Ammon's horn (tissue), 1 donor: ENCODE results near the gene TSPAN17.

Experiments
- DNase-seq: peaks from one replicate; pipeline ENCODE4 v3.0.0-alpha.2; 2016; ENCODE audit warnings: low spot score

The TSPAN17 gene

DNA sequence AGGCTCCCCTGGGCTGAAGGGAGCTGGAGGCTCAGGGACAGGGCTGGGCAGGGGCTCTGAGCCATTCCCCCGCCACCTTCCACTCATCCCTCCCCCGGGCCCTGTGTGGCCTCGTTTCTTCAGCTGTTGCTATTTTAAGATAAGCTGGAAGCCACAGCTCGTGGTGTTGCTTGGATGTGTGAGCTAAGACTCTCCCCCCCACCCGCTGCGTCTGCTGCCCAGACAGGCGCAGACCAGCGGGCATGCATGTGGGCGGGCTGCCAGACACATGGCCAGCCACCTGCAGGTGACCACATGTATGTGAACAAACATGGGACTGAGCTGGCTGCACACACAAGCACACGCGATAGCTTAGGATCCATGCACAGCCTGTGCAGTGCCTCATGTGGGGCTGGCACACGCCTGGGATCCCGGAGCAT is 25.6 kb upstream of the TSPAN17 start:
- DNase-seq = no peak

DNA sequence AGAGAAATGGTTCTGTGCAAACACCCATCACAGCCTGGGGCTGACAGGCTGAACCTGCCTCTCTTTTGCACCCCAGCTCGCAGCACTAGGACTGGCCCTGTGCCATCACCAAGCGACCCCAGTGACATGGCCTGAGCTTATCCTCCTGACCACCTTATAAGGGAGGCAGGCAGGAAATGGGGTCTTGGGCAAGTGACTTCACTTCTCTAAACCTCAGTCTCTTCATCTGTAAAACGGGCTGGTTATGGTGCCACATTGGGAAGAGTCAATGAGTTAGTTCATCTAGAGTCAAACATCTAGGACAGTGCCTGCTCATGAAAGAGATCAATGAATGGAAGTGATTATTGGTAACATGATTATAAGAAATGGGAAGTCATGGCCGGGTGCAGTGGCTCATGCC is 23.1 kb upstream of the TSPAN17 start:
- DNase-seq = no peak

DNA sequence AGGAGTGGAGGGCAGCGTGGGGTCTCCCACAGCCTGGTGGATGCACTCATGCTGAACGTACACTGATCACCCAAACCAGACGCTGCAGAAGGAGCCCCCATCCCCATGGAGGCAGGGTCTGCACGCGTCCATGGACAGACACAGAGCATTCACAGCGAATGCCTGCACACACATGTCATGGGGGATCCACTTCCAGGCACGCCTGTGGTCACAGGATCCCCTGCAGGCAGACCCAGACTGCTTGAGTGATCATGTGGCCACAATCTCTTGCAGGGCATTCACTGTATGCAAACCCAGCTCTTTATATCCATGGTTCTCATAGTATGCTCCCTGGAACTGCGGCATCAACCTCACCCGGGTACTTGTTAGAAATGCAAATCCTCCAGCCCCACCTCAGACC is 22.3 kb upstream of the TSPAN17 start:
- DNase-seq = no peak

DNA sequence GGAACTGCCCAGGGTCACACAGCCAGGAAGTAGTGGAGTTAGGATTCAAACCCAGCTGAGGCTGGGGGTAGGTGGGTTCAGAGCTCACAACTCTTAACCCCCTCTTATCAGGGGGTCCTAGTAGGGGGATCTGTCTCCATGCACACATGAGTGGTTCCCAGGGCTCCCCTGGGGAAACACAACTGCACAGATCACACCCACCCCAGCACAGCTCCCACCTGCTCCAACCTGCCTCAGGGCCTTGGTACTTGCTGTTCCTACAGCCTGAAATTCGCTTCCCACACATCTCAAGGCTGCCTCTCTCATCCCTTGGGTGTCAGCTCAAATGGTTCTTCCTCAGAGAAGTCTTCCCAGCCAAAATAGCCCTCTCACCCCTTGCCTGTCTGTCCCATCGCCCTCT is 21.8 kb upstream of the TSPAN17 start:
- DNase-seq = no peak

DNA sequence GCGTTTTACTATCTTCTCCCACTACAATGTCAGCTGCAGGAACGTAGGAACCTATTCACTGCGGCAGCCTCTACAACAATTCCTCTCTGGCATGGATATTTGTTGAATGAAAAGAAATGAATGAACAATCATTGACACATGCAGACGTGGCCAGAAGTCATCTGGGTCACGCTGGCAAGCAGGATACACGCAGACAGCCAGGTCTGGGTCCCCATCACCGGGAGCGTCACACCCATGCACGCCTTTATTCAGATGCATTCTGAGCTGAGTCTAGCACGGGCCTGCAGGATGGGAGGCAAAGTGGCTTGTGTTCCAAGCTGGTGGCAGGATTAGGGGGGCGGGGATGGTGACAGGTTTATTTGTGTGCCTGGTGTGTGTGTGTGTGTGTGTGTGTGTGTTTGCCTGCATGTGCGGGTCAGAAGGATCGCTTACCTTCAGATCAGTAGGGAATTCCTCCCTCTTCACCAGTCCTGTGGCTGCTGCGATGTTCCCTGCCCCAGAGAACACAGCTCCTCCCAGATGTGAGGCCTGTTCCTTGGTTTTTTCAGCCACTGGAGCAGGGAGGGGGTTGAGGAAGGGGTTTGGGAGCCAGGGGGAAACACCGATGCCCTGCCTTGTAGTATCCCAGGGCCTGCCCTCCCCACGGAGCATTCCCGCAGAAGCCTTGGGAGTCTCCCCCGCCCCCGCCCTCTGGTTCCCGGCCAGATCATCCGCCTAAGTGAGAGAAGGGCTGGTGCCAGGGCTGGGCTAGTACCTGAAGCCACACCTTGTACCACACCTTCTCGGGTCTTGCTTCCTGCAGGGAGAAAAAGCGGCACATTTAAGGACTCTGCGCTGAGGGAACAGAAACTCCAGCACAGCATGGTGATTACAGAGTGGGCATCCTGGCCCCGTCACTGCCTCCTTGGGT is 21.1 kb upstream of the TSPAN17 start:
- DNase-seq = no peak

DNA sequence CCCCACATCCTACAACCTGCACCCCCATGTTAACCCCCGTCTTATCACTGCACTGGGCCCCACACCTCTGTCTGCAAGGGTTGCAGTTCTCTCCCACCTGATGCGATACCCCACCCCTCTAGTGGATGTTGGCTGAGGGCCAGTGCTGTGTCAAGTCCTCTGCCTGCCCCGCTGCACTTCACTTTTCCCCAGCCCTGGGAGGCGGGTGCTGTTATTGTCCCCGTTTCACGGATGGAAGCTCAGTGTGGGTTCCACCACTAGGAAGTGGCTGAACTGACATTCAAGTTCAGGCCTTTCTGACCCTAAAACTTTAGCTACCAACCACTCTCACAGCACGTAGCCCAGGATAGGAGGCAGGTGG is 20.4 kb upstream of the TSPAN17 start:
- no peak for DNase-seq

DNA sequence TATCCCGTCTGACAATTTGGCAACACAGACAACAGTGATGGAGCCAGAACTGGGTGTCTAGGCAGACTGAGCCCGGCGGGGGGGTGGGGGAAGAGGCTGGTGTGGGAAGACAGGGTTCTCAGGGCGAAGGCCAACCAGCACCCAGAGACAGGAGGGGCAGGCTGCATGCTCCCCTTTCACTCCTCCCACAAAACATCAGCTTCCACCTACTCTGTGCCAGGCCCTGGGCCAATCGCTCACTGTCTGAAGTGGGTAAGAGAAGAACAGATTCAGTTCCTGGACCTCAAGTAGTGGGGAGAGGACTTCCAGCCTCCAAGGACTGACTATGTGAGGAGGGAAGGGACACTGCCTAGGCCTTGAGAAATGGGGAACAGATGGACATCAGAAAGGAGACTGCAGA is 19.7 kb upstream of the TSPAN17 start:
- DNase-seq = no peak

DNA sequence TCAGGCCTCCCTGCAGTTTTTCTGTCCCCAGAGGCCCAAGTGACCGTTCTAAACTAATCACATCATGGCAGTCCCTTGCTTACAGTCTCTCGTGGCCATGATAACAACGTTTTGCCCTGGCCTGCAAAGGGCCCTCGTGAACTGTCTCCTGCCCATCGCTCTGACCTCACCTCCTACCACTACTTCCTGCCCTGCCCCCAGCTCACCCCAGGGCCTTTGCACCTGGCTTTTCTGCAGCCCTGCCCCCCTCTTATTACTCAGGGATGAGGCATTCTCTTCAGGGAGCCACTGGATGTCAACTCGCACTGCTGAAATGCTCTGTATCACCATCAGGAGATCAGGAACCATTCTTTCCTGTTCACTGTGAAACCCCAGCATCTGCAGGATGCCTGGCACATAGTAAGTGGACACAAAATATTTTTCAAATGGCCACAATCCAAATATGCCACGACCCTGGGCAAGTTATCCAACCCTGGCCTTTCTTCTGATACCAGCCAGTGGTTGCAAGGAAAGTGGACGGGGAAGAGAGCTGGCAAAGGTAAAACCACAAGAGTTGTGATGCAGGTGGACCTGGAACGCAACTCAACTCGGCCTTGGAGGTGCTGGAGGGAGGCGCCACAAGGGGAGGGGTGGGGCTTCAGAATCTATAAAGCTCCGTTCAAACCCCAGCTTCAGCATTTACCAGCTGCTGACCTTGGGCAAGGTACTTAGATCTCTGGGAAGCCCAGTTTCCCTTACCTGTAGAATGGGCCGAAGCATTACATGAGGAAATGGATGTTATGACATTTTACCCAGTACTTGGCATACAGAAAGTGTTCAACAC is 18.7 kb upstream of the TSPAN17 start:
- DNase-seq = no peak

DNA sequence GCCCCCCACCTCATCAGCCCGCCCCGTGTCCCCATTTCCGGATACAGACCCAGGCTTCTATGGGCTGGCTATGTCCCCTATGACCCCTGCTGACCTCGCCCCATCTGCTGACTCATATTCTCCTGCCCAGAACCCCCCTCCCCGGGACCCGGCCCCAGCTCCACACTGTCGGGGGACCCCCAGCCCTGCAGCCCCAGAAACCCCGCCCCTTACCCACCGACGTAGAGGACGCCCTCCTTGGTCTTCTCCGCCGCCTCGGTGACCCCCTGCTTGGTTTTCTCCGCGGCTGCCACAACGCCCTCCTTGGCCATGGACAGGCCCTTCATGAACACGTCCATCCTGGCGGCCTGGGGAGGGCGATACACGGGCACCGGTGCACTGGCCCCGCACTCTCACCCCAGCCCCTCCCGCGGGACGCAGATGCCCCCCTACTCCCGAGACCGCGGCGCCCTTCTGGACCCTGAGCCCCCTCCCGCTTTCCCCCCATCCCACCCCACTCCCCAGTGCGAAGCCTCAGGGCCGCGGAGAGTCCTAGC is 17.9 kb upstream of the TSPAN17 start:
- DNase-seq = no peak

DNA sequence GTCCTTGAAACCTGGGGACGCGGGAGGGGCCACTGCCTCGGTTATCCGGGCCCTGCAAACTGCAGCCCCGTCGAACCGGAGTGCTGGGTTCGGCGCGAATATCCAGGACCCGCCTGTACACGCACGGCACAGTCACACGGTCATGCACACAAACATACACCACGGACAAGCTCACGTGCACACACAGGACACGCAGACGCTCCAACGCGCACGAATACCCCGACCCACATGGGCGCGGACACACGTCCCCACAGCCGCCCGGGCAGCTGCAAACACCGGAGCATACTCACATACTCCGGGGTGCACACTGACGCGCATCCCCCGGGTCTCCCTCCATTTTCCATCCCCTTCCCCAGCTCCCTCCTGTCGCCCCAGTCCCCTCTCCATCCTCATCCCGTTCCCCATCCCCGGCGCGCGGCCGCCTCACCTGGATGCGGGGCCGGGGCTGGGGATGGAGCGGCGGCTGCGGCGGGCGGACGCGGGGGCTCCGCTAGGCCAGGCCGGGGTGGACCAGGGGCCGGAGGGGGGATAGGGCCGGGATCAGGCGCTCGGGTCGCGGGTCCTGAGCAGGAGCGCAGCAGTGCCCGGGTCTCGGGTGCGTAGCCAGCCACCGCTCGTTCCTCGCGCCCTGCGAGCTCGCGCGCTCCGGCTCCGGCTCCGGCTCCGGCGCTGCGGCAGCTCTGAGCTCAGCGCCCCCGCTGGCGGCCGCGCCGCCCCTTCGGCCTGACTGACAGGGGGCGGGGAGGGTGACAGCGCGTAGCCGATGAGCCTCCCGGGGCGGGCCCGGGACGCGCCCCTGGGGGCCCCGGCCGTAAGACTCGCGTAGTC is 17.2 kb upstream of the TSPAN17 start, which contains the start of the genes EIF4E1B and SNCB:
Gene EIF4E1B, plus strand, starts transcription at position 823 of the 828 bp plus-strand sequence. CDS start 12,113 bp downstream, outside the sequence.
Gene SNCB, minus strand, starts transcription at position 682 of the 828 bp plus-strand sequence. CDS start 880 bp downstream, outside the sequence.
- no peak for DNase-seq

DNA sequence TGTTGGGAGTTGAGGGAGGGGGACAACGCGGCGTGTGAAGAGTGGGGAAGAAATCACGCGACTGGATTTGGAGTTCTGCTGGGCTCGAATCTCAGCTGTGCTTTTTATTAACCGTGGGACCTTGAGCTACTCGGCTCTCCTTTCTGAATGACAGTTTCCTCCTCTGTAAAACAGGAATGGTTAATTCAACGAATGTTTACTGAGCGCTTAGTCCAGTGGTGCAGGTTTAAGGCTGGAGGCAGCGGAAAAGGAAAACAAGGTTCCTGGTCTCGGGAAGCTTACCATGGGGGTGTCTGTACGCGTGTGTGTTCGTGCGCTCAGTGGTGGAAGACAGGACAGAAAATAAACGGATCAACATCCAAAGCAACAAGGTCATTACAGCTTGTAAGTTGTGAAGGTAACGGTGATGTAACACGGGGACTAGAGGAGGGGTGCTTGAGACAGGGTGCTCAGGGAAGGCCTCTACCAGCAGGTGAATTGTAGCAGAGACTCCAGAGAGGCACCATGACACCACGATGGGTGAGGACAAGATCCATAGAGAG is 16.5 kb upstream of the TSPAN17 start:
- DNase-seq = no peak

DNA sequence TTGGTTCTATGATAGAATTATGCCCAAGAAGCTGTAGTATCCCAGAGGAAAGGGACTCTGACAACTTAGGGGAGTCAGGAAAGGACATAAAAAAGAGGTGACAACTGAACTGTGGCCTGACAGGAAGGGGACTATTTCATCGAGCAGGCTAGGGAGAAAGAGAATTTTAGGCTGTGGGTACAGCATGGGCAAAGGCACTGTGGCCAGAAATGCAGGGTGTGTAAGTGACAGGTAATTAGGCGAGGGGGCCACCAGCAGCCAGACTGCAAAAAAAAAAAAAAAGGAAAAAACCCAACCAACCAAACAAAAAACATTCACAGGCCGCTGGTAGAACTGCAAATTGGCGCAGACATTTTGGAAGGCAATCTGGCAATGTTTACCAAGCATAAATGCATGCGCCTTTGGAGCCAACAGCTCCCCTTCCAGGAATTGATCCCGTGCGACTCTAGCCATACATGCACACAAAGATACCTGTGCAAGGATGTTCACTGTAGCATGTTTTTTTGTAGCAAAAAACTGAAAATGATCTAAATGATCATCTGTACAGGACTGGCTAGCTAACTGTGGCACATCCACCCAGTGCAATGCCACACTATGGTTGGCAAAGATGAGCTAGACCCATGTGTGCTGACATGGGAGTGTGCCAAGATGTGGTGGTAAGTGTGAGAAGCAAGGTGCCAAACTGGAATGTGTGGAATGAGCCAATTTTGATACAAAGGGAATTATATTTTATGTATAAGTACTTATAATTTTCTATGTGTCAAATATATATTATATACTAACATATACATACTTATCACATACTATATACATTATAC is 15.7 kb upstream of the TSPAN17 start:
- DNase-seq = no peak

DNA sequence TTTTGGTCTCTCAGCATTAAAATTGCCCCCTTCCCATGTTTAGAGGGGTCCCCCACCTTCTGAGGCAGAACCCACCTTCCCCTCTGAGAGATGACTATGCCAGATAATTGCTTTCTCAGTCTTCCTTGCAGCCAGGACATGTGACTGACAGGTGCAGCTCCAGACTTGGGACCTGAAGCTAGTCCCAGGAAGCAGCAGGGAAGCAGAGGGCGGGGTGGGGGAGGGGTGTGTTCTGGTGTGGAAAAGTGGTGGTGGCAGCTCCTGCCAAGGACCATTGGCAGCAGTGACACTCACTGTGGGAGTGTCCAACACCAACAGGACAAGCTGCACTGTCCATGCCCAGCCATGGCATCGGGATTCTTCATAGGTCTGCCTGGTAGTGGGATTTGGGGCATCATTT is 14.5 kb upstream of the TSPAN17 start:
- DNase-seq = no peak

DNA sequence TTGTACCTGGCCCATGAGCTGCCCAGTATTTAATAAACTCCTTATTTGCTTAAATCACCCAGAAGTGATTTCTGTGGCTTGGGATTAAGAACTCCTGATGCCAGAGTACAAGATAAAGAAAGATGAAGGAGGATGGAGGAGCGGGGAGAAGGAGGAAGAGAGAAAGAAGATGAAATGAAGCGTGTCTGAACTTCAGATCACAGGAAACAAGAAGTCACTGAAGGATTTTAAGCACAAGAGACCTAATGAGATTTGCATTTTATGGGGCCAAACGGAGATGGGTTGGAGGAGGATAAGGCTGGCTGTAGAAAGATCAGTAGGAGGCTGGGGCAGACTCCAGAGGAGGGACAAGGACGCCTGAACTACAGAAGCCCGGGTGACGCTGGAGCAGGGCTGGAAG is 13.7 kb upstream of the TSPAN17 start:
- no peak for DNase-seq

DNA sequence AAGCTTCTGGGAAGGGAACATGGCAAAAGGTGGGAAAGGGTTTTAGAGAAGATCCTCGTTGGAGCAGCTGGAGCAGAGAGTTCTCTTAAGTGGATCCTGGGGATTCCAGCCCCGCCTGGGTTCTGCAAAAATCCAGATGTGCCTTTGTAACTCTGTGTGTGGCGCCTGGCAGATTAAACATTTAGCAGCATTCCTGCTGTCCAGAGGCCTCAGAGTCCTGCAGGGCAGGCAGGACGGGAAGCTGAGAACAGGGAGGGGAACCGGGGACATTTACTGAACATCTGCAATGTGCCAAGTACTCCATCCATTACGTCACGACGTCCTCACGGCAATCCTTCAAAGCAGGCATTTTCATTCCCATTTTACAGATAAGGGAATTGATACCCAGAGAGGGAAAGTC is 10.9 kb upstream of the TSPAN17 start:
- DNase-seq = no peak

DNA sequence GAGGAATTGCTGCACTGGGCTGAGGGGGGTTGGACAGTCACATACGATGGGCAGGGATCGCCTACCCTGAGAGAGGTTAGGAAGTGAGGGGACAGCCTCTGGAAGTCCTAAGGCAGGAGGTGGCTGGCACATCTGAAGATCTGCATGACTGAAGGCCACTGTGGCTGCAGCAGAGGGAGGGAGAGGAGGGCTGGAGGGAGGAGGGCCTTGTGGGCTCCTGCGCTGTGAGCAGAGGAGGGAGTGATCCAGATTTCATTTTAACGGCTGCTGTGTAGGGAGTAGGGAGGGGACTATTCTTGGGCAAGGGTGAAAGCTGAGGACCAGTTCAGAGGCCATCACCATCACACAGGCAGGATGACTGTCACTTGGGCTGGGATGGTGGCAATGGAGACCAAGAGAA is 9.7 kb upstream of the TSPAN17 start:
- DNase-seq = no peak

DNA sequence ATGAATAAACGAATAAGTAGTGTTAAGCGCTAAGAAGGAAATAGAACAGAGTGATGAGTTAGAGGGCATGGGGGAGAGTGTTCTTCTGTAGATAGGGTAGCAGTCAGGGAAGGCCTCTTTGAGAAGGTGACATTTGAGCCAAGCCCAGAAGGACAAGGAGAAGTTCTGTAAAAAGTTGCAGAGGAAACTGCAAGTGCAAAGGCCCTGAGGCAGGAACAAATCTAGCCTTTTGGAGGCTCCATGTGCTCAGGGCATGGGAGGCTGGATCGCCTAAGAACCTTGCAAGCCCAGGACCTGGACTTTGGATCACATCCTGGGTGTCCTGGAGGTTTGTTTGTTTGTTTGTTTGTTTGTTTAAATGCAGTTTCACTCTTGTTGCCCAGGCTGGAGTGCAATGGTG is 8.8 kb upstream of the TSPAN17 start:
- no peak for DNase-seq

DNA sequence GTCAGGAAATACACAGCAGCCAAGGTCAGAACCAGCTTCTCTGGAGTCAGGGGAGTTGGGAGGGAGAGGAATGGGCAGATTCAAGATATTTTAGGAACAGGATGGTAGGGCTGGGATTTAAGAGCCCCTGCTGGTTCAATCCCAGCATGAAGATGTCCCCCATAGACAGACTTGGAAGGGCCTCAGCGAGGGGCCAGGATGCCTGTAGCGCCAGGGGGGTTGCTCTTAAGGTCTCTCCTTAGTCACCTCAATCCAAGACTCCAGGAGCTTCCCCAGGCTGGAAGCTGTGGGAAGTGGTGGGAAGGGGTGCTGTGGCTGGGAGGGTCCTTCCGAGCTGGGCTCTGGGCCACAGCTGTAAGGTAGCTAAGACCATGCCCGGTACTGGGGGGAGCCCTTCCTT is 8.1 kb upstream of the TSPAN17 start:
- DNase-seq = no peak

DNA sequence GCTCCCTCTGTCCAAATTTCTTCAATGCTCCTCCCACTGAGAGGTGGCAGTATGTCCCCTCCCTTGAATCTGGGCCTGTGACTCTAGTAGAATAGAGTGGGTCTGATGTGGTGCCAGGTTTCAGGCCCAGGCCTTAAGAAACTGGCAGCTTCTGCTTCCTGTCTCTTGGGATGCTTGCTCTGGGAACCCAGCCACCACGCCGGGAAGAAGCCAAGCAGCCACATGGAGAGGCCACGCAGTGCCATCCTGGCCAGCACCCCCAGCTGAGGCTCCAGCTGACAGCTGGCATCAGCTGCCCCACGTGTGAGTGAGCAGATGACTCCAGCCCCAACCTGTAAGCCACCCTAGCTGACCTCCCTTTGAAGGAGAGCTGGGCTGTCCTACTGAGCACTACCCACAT is 7.3 kb upstream of the TSPAN17 start:
- peak; percentile 80 for DNase-seq

DNA sequence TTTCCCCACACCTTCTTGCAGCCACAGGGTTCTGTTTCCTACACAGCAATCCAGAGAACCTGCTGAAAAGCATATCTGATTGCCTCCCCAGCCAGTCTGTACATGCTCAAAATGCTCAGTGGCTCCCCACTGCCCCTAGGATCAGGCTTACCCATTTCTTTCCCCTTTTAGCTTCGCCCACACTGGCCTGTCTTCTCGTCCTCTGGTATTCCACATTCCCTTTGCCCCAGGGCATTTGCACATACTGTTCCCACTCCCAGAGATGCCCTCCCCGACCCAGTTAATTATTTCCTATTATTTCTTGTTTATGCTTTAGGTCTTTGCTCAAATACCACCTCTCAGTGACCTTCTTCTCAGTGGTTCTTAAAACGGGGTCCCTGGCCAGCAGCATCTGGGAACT is 6.7 kb upstream of the TSPAN17 start:
- DNase-seq = no peak
